ENCODE measurements around the gene RASA3.

Gene RASA3

GRCh38 chr13:114012141-114012540 is 120.3 kb downstream of the RASA3 start:
- no peaks in the 10 kb centered on the region for H3K9me3 ChIP-seq
- no peak for TF ChIP-seq CTCF (IDR thresholded peaks at IDR 0.05)
- no peak overlapping the region for H3K27ac ChIP-seq
- no peaks in the 10 kb centered on the region for H3K27me3 ChIP-seq
- H3K4me1 ChIP-seq (ENCODE audit: control insufficient read depth in 1 of 2, insufficient read depth in 1 of 2, low read depth in 1 of 2, low read length in 1 of 2), result no peaks in the 10 kb centered on the region
- no peak overlapping the region for H3K4me3 ChIP-seq (ENCODE audit: low read depth in 1 of 2, low read length in 1 of 2)
- H3K36me3 ChIP-seq, result peaks cover 81% of the 10 kb centered on the region

- H3K4me3 ChIP-seq (ENCODE audit: low read depth in 1 of 2, low read length in 1 of 2), result no peak overlapping the region
- TF ChIP-seq CTCF (IDR thresholded peaks at IDR 0.05), result no peak
- no peaks in the 10 kb centered on the region for H3K4me1 ChIP-seq (ENCODE audit: control insufficient read depth in 1 of 2, insufficient read depth in 1 of 2, low read depth in 1 of 2, low read length in 1 of 2)
- H3K36me3 ChIP-seq, result peaks cover 72% of the 10 kb centered on the region
- no peak overlapping the region for H3K27ac ChIP-seq
- H3K27me3 ChIP-seq, result no peaks in the 10 kb centered on the region
- no peaks in the 10 kb centered on the region for H3K9me3 ChIP-seq
These were observed 121.2 kb downstream of the RASA3 start for GRCh38 chr13:114011226-114011625.

- no peak overlapping the region for H3K4me3 ChIP-seq (ENCODE audit: low read depth in 1 of 2, low read length in 1 of 2)
- no peaks in the 10 kb centered on the region for H3K27me3 ChIP-seq
- TF ChIP-seq CTCF (IDR thresholded peaks at IDR 0.05), result no peak
- peaks cover 66% of the 10 kb centered on the region for H3K36me3 ChIP-seq
- H3K4me1 ChIP-seq (ENCODE audit: control insufficient read depth in 1 of 2, insufficient read depth in 1 of 2, low read depth in 1 of 2, low read length in 1 of 2), result no peaks in the 10 kb centered on the region
- H3K9me3 ChIP-seq, result no peaks in the 10 kb centered on the region
- H3K27ac ChIP-seq, result no peak overlapping the region
These were observed 121.9 kb downstream of the RASA3 start for GRCh38 chr13:114010401-114011101.

- Histone ChIP-seq H3K9me3 (no peaks in the 10 kb centered on the region), H3K27ac (no peak overlapping the region), H3K27me3 (no peaks in the 10 kb centered on the region), H3K36me3 (peaks cover 58% of the 10 kb centered on the region), H3K4me1 (ENCODE audit: control insufficient read depth in 1 of 2, insufficient read depth in 1 of 2, low read depth in 1 of 2, low read length in 1 of 2) (no peaks in the 10 kb centered on the region), H3K4me3 (ENCODE audit: low read depth in 1 of 2, low read length in 1 of 2) (no peak overlapping the region)
- TF ChIP-seq CTCF (IDR thresholded peaks at IDR 0.05), result no peak
These were observed 122.6 kb downstream of the RASA3 start for GRCh38 chr13:114009590-114010400.

- Histone ChIP-seq H3K9me3 (no peaks in the 10 kb centered on the region), H3K36me3 (peaks cover 51% of the 10 kb centered on the region)
- TF ChIP-seq CTCF (IDR thresholded peaks at IDR 0.05), result no peak
These were observed 123.3 kb downstream of the RASA3 start for GRCh38 chr13:114008964-114009589.

More at GRCh38 chr13:114008964-114009589, 123.3 kb downstream of the RASA3 start:
- no peak overlapping the region for H3K27ac ChIP-seq
- no peak overlapping the region for H3K4me3 ChIP-seq (ENCODE audit: low read depth in 1 of 2, low read length in 1 of 2)
- H3K4me1 ChIP-seq (ENCODE audit: control insufficient read depth in 1 of 2, insufficient read depth in 1 of 2, low read depth in 1 of 2, low read length in 1 of 2), result no peaks in the 10 kb centered on the region
- no peaks in the 10 kb centered on the region for H3K27me3 ChIP-seq
